Measurements from ENCODE around the gene TCN2.

- no peak for TF ChIP-seq POLR2A (IDR thresholded peaks at IDR 0.05)
- no peak for TF ChIP-seq CTCF (IDR thresholded peaks at IDR 0.05)
These were observed 47.1 kb upstream of the TCN2 start for GRCh38 chr22:30559889-30560288.
